Muscle of leg (tissue), 9 donors: ENCODE data around the gene DRICH1. TPM values are rescaled to one million over a fixed set of nuclear protein-coding genes. Genes with fewer than 3 reads are reported as not detected.

Experiments
- polyA plus RNA-seq, 8 donors: library from polyadenylated mRNA; unstranded; fragments of 120-200 nt; gene quantifications; one replicate each; pipeline versions ENCODE4 v1.2.1 to v1.2.3, GENCODE V29; 2013; ENCODE audit warnings: inconsistent platforms in 1 of 8, low replicate concordance in 1 of 8; ENCODE audit not compliant: insufficient read length in 8 of 8, insufficient read depth in 1 of 8
- total RNA-seq: library from RNA; stranded (reverse); fragments of 120-200 nt; gene quantifications from one replicate; pipeline ENCODE4 v1.2.4, GENCODE V29; 2013

The DRICH1 gene
- total and polyA plus RNA-seq, 9 donors: 0.43 to 1.1 (median 0.49) TPM

Other genes starting within 250 kb of the DRICH1 start
- 0.13 TPM for gene IGLL1, start 52.0 kb downstream of the DRICH1 start, total RNA-seq
- gene IGLL1, start 52.0 kb downstream of the DRICH1 start, polyA plus RNA-seq: 1 to 10 TPM in 2 of 8 donors, under 1 TPM in 6; 0.32 to 1.7 (median 0.85) TPM
- 0.13 TPM for gene RGL4, start 58.7 kb upstream of the DRICH1 start, total RNA-seq
- gene RGL4, start 58.7 kb upstream of the DRICH1 start, polyA plus RNA-seq: 1 to 10 TPM in 7 of 8 donors, under 1 TPM in 1; 0.84 to 2.4 (median 1.4) TPM
- gene ZNF70, start 118.8 kb upstream of the DRICH1 start, total RNA-seq: 5.2 TPM
- 1 to 10 TPM; 3.9 to 6.9 (median 4.9) TPM for gene ZNF70, start 118.8 kb upstream of the DRICH1 start, polyA plus RNA-seq
- 0.40 TPM for gene VPREB3, start 122.1 kb upstream of the DRICH1 start, total RNA-seq
- gene VPREB3, start 122.1 kb upstream of the DRICH1 start, polyA plus RNA-seq: 1 to 10 TPM in 5 of 8 donors, under 1 TPM in 2, not detected in 1; 0.60 to 2.1 (median 1.1) TPM
- gene C22orf15, start 130.7 kb upstream of the DRICH1 start, total RNA-seq: 0.66 TPM
- under 1 TPM; 0.14 to 0.65 (median 0.43) TPM for gene C22orf15, start 130.7 kb upstream of the DRICH1 start, polyA plus RNA-seq
- gene CHCHD10, start 135.7 kb upstream of the DRICH1 start, total RNA-seq: 47.8 TPM
- gene CHCHD10, start 135.7 kb upstream of the DRICH1 start, polyA plus RNA-seq: 10 to 100 TPM; 36.7 to 78.7 (median 50.0) TPM
- 8.9 TPM for gene MMP11, start 140.5 kb upstream of the DRICH1 start, total RNA-seq
- gene MMP11, start 140.5 kb upstream of the DRICH1 start, polyA plus RNA-seq: 10 to 100 TPM in 5 of 8 donors, 1 to 10 TPM in 3; 5.6 to 16.8 (median 12.1) TPM
- gene SMARCB1, start 154.6 kb upstream of the DRICH1 start, total RNA-seq: 43.0 TPM
- 100 to 1,000 TPM in 2 of 8 donors, 10 to 100 TPM in 6; 62.4 to 114 (median 84.7) TPM for gene SMARCB1, start 154.6 kb upstream of the DRICH1 start, polyA plus RNA-seq
- 0.62 TPM for gene DERL3, start 206.7 kb upstream of the DRICH1 start, total RNA-seq
- 1 to 10 TPM in 6 of 8 donors, under 1 TPM in 2; 0.76 to 1.8 (median 1.5) TPM for gene DERL3, start 206.7 kb upstream of the DRICH1 start, polyA plus RNA-seq
- gene SLC2A11, start 225.6 kb upstream of the DRICH1 start, total RNA-seq: 6.2 TPM
- 1 to 10 TPM; 2.8 to 8.4 (median 6.1) TPM for gene SLC2A11, start 225.6 kb upstream of the DRICH1 start, polyA plus RNA-seq